Measurements from ENCODE around the gene ZNF618. TPM values are rescaled to one million over a fixed set of nuclear protein-coding genes. Genes with fewer than 3 reads are reported as not detected.
"Not testable (repeated sequence)": the region's sequence is repeated elsewhere in the genome, so short reads cannot be mapped to it uniquely, and the experiment has no call there.

The ZNF618 gene
- total RNA-seq, 1 experiment from 2014 or later: not detected

DNA sequence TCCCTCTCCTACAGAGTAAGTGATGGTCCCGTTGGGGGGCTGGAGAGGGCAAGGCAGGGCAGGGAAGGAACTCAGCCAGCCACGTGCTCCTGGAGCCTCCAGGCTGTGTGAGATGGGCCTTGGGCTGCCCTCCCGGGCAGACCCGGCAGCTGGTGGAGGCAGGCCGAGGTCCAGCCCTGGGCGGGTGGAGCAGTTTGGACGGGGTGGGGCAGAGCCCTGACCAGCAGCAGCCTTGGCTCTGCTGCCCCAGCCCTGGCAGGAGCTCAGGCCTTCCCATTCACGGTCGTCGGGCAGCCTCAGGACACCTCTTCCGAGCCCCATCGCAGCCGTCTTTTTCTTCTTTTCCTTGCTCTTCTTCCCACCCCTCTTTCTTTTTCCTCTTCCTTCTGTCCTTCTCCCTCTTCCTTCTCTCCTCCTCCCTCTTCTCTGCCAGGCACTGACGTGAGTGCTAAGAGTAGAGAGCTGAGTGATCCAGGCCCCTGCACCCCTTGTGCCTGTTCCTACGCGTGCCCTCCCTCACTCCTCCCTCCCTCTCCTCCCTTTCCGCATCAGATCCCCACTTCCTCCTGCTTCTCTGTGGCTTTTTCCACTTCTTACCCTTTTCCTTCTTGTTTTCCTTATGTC, 159.2 kb downstream of the ZNF618 start:
- Histone ChIP-seq H3K27me3 (ENCODE audit: low read length) (no peaks in the 10 kb centered on the region), H2AFZ (ENCODE audit: low read length) (no peak overlapping the region), H3K27ac (ENCODE audit: low read length) (no peak overlapping the region), H3K4me1 (ENCODE audit: low read length) (no peaks in the 10 kb centered on the region), H3K9me3 (ENCODE audit: low read length) (no peaks in the 10 kb centered on the region), H3K4me2 (ENCODE audit: low read depth, low read length, poor library complexity, severe bottlenecking) (no peak overlapping the region), H3K9me2 (replicated peaks; ENCODE audit: insufficient read depth, low read length) (no peaks in the 10 kb centered on the region), H3K9ac (ENCODE audit: low read length) (no peak overlapping the region), H3K4me3 (ENCODE audit: low read length) (no peak overlapping the region), H3K79me2 (ENCODE audit: low read length) (no peaks in the 10 kb centered on the region), H3K36me3 (ENCODE audit: insufficient read depth, low read length) (no peaks in the 10 kb centered on the region), H4K20me1 (ENCODE audit: insufficient read depth, low read depth, low read length) (no peaks in the 10 kb centered on the region)
- no peak for DNase-seq

DNA sequence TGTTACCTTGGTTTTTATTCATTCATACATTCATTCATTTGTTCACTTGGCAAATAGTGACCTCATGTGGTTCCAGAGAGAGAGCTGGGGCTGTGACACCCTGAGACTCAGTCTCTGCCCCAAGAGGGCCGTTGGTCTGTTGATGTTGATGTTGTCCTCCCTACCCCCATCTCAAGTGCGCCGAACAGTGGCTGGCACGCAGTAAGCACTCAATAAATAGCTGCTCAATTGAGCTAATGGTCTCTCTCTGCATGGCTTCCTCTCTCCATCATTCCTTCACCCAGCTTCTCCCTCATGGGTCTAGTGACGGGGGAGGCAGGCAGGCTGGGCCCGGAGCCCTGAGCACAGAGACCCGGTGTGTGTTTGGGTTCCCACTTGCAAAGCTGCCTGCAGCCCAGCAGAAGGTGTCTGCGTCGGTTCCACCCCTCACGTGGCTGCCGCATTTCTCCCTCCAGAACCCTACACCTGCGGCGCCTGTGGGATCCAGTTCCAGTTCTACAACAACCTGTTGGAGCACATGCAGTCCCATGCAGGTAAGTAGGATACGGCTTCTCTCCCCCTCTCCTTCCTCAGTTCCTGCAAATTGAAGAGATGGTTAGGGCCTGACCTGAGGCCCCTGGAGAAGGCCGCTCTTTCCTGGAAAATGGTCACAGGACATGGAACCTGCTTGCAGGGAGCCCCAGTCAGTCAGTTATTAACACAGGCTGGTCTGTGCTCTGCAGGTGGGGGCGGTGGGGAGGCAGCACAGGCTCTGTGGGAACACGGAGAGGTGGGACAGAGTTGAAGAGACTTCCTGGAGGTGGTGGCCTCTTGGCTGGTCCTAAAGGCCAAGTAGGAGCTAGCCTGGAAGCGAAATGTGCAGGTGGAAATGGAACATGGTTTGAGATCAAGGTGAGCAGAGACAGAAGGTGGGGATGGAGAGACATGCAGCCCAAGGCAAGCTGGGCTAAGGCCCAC, 160.0 kb downstream of the ZNF618 start:
- Histone ChIP-seq H3K9me3 (ENCODE audit: low read length) (no peaks in the 10 kb centered on the region), H3K36me3 (ENCODE audit: insufficient read depth, low read length) (no peaks in the 10 kb centered on the region), H3K4me1 (ENCODE audit: low read length) (no peaks in the 10 kb centered on the region), H4K20me1 (ENCODE audit: insufficient read depth, low read depth, low read length) (no peaks in the 10 kb centered on the region), H3K27ac (ENCODE audit: low read length) (no peak overlapping the region), H3K9me2 (replicated peaks; ENCODE audit: insufficient read depth, low read length) (no peaks in the 10 kb centered on the region), H3K4me2 (ENCODE audit: low read depth, low read length, poor library complexity, severe bottlenecking) (no peak overlapping the region), H3K27me3 (ENCODE audit: low read length) (no peaks in the 10 kb centered on the region), H3K9ac (ENCODE audit: low read length) (no peak overlapping the region), H3K4me3 (ENCODE audit: low read length) (no peak overlapping the region), H2AFZ (ENCODE audit: low read length) (no peak overlapping the region), H3K79me2 (ENCODE audit: low read length) (no peaks in the 10 kb centered on the region)
- no peak for DNase-seq

DNA sequence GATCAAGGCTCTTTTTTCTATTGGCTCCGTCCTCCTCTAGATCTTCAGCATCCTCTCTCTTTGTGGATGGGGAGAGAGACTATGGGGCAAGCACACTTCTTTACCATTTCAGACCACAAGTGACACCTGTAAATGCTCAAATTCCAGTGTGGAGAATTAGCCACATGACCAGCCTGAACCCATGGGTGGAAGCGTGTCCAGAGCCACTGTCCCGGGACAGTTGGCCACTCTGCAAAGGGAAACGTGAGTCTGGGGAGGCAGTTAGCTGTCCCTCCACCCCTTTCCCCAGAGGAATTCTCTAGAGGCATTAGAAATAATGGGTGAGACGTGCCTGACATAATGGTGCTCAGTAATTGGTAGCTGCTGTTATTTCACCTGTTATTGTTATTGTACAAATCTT, 161.1 kb downstream of the ZNF618 start:
- Histone ChIP-seq H3K27me3 (ENCODE audit: low read length) (no peaks in the 10 kb centered on the region), H3K36me3 (ENCODE audit: insufficient read depth, low read length) (no peaks in the 10 kb centered on the region), H3K4me3 (ENCODE audit: low read length) (no peak overlapping the region), H3K4me1 (ENCODE audit: low read length) (no peaks in the 10 kb centered on the region), H3K4me2 (ENCODE audit: low read depth, low read length, poor library complexity, severe bottlenecking) (no peak overlapping the region), H3K79me2 (ENCODE audit: low read length) (no peaks in the 10 kb centered on the region), H3K9ac (ENCODE audit: low read length) (no peak overlapping the region), H2AFZ (ENCODE audit: low read length) (no peak overlapping the region), H3K9me2 (replicated peaks; ENCODE audit: insufficient read depth, low read length) (no peaks in the 10 kb centered on the region), H4K20me1 (ENCODE audit: insufficient read depth, low read depth, low read length) (no peaks in the 10 kb centered on the region), H3K9me3 (ENCODE audit: low read length) (no peaks in the 10 kb centered on the region), H3K27ac (ENCODE audit: low read length) (no peak overlapping the region)
- no peak for DNase-seq

DNA sequence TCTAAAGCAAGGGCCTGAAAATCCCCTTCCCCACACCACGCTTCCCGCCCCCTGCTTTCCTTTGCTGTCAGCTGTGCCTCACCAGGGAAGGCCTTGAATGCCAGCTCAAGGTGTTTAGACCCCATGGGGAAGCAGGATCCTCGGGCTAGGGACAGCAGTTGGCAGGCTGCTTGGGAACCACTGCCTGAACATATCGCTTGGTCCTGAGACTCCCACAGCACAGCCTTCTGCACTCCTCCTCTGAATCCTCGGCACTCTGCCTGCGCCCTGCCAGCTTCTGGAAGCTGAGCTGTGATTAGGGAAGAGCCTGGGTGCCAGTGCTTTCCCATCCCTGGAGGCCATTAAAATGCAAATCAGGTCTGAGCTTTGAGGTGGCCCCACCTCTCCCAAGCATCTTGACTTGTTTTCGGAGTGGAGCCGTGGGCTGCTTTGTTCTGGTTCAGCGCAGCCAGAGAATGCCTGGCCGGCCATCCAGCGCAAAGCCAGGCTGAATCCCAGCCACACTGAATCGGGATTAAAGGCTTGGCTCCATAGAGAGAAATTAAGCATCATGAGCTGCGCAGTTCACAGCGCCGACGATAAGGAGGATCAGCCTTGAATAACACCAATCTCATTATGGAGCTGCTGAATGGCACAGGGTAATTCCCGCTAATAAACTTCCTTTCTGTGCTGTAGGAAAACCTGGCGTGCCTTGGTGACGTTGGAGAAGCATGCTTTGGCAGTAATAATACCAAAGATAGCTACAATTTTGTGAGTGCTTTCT, 162.0 kb downstream of the ZNF618 start:
- Histone ChIP-seq H3K79me2 (ENCODE audit: low read length) (no peaks in the 10 kb centered on the region), H3K27me3 (ENCODE audit: low read length) (no peaks in the 10 kb centered on the region), H3K36me3 (ENCODE audit: insufficient read depth, low read length) (no peaks in the 10 kb centered on the region), H3K4me3 (ENCODE audit: low read length) (no peak overlapping the region), H2AFZ (ENCODE audit: low read length) (no peak overlapping the region), H3K4me1 (ENCODE audit: low read length) (no peaks in the 10 kb centered on the region), H3K27ac (ENCODE audit: low read length) (no peak overlapping the region), H3K9me3 (ENCODE audit: low read length) (no peaks in the 10 kb centered on the region), H3K4me2 (ENCODE audit: low read depth, low read length, poor library complexity, severe bottlenecking) (no peak overlapping the region), H3K9ac (ENCODE audit: low read length) (no peak overlapping the region), H3K9me2 (replicated peaks; ENCODE audit: insufficient read depth, low read length) (no peaks in the 10 kb centered on the region), H4K20me1 (ENCODE audit: insufficient read depth, low read depth, low read length) (no peaks in the 10 kb centered on the region)
- no peak for DNase-seq

DNA sequence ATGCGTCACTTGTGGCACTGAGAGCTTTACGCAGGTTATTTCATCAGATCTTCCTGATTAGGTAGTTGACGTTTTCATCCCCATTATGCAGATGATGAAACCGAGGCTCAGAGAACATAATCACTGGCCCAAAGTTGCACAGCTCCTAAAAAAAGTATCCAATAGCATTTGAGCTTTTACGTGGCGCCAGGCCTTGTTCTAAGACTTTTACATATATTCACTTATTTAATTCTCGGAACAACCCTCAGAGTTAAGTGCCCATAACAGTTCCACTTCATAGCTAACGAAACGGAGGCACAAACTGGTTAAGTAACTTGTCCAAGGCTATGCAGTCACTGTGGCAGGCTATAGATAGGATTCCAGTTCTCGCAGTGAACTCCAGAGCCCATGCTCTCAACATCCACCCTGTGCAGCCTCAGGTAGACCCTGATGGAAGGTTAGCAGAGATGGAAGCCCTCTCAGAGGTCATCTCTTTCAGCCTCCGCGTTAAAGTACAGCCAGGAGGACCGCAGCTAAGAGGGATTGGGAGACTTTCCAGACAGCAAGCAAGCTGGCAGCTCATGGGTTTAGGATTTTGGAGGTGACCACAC, 162.7 kb downstream of the ZNF618 start:
- Histone ChIP-seq H3K4me1 (ENCODE audit: low read length) (no peaks in the 10 kb centered on the region), H2AFZ (ENCODE audit: low read length) (no peak overlapping the region), H4K20me1 (ENCODE audit: insufficient read depth, low read depth, low read length) (no peaks in the 10 kb centered on the region), H3K27me3 (ENCODE audit: low read length) (no peaks in the 10 kb centered on the region), H3K9me3 (ENCODE audit: low read length) (no peaks in the 10 kb centered on the region), H3K36me3 (ENCODE audit: insufficient read depth, low read length) (no peaks in the 10 kb centered on the region), H3K9me2 (replicated peaks; ENCODE audit: insufficient read depth, low read length) (no peaks in the 10 kb centered on the region), H3K79me2 (ENCODE audit: low read length) (no peaks in the 10 kb centered on the region), H3K4me2 (ENCODE audit: low read depth, low read length, poor library complexity, severe bottlenecking) (no peak overlapping the region), H3K9ac (ENCODE audit: low read length) (no peak overlapping the region), H3K27ac (ENCODE audit: low read length) (no peak overlapping the region), H3K4me3 (ENCODE audit: low read length) (no peak overlapping the region)
- DNase-seq: no peak

DNA sequence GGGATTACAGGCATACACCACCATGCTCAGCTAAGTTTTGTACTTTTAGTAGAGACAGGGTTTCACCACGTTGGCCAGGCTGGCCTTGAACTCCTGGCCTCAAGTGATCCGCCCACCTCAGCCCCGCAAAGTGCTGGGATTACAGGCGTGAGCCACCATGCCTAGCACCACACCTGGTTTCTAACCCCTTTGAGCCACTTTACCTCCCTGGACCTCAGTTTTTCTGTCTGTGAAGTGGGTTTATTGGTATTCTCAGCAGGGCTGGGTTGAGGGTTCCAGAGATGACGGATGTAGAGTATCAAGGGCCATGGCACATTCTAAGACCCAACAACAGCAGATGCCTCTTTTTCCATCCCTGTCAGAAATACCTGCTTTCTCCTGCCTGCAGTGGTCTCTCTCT, 163.4 kb downstream of the ZNF618 start:
- Histone ChIP-seq H3K27me3 (ENCODE audit: low read length) (no peaks in the 10 kb centered on the region), H3K27ac (ENCODE audit: low read length) (no peak overlapping the region), H3K9ac (ENCODE audit: low read length) (no peak overlapping the region), H3K36me3 (ENCODE audit: insufficient read depth, low read length) (no peaks in the 10 kb centered on the region), H3K79me2 (ENCODE audit: low read length) (no peaks in the 10 kb centered on the region), H2AFZ (ENCODE audit: low read length) (no peak overlapping the region), H3K4me3 (ENCODE audit: low read length) (no peak overlapping the region), H3K9me2 (replicated peaks; ENCODE audit: insufficient read depth, low read length) (no peaks in the 10 kb centered on the region), H3K4me1 (ENCODE audit: low read length) (no peaks in the 10 kb centered on the region), H4K20me1 (ENCODE audit: insufficient read depth, low read depth, low read length) (no peaks in the 10 kb centered on the region), H3K4me2 (ENCODE audit: low read depth, low read length, poor library complexity, severe bottlenecking) (no peak overlapping the region), H3K9me3 (ENCODE audit: low read length) (no peaks in the 10 kb centered on the region)
- DNase-seq: no peak

DNA sequence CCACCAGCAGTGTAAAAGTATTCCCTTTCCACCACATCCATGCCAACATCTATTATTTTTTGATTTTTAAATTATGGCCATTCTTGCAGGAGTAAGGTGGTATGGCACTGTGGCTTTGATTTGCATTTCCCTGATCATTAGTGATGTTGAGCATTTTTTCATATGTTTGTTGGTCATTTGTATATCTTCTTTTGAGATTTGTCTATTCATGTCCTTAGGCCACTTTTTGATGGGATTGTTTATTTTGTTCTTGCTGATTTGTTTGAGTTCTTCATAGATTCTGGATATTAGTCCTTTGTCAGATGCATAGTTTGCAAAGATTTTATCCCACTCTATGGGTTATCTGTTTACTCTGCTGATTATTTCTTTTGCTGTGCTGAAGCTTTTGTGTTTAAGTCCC, 167.6 kb downstream of the ZNF618 start:
- H3K4me1 ChIP-seq (ENCODE audit: low read length); H3K36me3 ChIP-seq (ENCODE audit: insufficient read depth, low read length); H3K9me2 ChIP-seq (replicated peaks; ENCODE audit: insufficient read depth, low read length); H4K20me1 ChIP-seq (ENCODE audit: insufficient read depth, low read depth, low read length); DNase-seq; H3K4me3 ChIP-seq (ENCODE audit: low read length); H3K79me2 ChIP-seq (ENCODE audit: low read length); H2AFZ ChIP-seq (ENCODE audit: low read length); H3K9ac ChIP-seq (ENCODE audit: low read length); H3K4me2 ChIP-seq (ENCODE audit: low read depth, low read length, poor library complexity, severe bottlenecking); H3K27me3 ChIP-seq (ENCODE audit: low read length); H3K27ac ChIP-seq (ENCODE audit: low read length); H3K9me3 ChIP-seq (ENCODE audit: low read length): not testable (repeated sequence)

Measured in Karpas-422 (cell line).